ENCODE measurements around the gene HYLS1.

GRCh38 chr11:125932301-125932700 lies 44.8 kb downstream of the HYLS1 start:
- TF ChIP-seq CTCF (IDR thresholded peaks at IDR 0.05) (no peak), POLR2A (IDR thresholded peaks at IDR 0.05) (no peak)
